HEK293 (cell line): ENCODE data around the gene CXCR4.

Experiments used
- CTCF ChIP-seq: fragments of 450-650 bp; formaldehyde crosslinking; IDR thresholded peaks from 2 replicates; pipeline ENCODE4 v1.5.1; 2016; ENCODE audit warnings: missing biosample characterization, missing genetic modification characterization
- ZNF423 ChIP-seq: fragments of 450-650 bp; formaldehyde crosslinking; IDR thresholded peaks from 2 replicates; pipeline ENCODE4 v1.5.1; 2016; ENCODE audit warnings: missing biosample characterization, missing genetic modification characterization
- ZNF561 ChIP-seq: fragments of 450-650 bp; IDR thresholded peaks from 2 replicates; pipeline ENCODE4 v1.5.1; 2018; ENCODE audit warnings: missing biosample characterization, missing genetic modification characterization, borderline replicate concordance
- ZNF610 ChIP-seq: fragments of 450-650 bp; formaldehyde crosslinking; IDR thresholded peaks from 2 replicates; pipeline ENCODE4 v1.5.1; 2016; ENCODE audit warnings: missing biosample characterization, missing genetic modification characterization, borderline replicate concordance

GRCh38 chr2:136134126-136134525 is 16.2 kb upstream of the CXCR4 start:
- TF ChIP-seq CTCF (tag by site-specific recombination): no peak
- no peak for TF ChIP-seq ZNF610 (tag by site-specific recombination)
- no peak for TF ChIP-seq ZNF561 (tag by site-specific recombination)
- no peak for TF ChIP-seq ZNF423 (tag by site-specific recombination)
